HG02678 (cell line): ENCODE data around the gene NUBP2.
"Not testable (repeated sequence)": the region's sequence is repeated elsewhere in the genome, so short reads cannot be mapped to it uniquely, and the experiment has no call there.

Source experiments
- ATAC-seq: cut with Tn5 transposase; IDR thresholded peaks from one replicate; pipeline ENCODE4 v1.9.1; 2021; ENCODE audit warnings: mild to moderate bottlenecking, moderate library complexity; ENCODE audit not compliant: unreplicated experiment

Gene NUBP2

DNA sequence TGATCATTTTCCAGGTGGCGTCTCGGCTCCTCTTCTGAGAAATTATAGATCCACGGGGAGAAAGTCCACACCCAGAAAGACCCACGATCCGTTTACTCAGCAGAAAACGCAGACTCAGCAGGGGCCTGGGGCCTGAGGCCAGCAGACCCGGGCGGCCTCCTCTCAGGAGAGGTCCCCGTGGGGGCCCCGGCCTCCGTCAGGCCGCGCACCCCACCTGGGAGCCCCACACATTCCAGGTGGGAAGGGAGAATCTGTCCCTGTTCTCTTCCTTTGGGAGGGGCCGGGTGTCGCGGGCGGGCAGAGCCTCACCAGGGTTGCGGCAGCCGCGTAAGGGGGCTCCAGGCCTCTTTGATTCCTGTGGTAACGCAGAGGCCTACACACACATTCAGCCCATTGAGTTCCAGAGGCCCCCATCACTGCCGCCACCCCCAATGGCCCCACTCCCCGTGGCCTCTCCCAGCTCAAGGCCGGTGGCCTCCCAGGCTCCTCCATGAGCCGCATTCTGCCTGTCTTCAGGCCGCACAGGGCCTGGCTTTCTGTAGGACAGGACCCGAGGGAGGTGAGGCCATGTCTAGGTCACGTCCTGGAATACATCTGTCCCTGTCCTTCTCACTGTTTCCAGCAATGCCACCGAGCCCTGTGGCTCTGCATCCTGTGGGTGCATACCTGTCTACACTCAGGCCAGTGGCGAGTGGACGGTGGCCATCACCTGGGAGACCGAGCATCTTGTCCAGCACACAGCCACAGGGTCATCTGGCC lies 12.3 kb downstream of the NUBP2 start:
- no peak for ATAC-seq

DNA sequence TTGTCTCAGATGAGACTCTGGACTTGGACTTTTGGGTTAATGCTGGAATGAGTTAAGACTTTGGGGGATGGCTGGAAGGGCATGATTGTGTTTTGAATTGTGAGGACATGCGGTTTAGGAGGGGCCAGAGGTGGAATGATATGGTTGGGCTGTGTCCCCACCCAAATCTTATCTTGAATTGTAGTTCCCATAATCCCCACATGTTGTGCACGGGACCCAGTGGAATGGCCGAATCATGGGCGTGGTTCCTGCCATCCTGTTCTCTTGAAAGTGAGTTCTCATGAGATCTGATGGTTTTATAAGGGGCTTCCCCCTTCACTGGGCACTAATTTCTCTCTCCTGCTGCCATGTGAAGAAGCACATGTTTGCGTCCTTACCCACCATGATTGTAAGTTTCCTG lies 16.5 kb downstream of the NUBP2 start:
- ATAC-seq = not testable (repeated sequence)

DNA sequence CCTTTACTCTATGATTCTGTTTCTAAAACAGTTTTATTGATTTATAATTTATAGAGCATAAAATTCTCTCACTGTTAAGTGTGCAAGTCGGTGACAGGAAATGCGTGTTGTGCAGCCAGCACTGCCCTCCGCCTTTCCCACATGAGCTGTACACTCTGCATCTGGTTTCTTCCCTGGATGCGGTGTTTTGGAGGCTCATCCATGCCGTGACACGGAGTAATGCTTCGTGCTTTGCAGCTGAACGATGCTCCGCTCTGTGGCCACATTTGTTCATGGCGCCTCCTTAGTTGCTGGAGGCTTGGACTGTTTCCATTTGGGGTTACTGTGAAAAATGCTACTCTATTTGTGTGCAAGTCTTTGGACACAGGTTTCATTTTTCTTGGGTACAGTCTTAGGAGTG lies 17.9 kb downstream of the NUBP2 start:
- ATAC-seq = no peak

GRCh38 chr16:1807626-1808025 lies 24.9 kb downstream of the NUBP2 start:
- no peak for ATAC-seq

- no peak for ATAC-seq
These were observed 25.9 kb downstream of the NUBP2 start for GRCh38 chr16:1808691-1809090.

DNA sequence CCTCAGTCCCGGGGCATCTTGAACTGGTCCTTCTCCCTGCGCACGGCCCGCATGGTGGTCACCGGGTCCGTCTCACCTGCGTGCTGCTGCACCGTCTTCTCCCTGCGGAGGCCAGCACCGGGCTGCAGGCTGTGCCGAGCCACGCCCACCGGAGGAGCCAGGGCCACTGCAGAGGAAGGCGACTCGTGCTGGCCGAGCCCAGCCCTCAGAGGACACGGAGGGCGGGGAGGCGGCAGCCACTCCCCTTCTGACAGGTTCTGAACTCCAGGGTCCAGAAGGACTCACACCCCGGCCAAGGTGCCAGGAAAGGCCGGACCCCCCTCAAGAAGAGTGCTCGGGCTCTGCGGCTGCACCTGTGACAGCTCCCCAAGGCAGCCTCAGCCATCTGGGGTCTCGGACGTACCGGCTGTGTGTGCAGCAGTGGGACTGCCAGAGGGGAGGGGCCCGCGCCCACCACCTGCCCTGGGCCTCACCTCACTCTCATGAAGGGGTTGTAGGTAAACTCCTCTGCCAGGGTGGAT lies 26.6 kb downstream of the NUBP2 start:
- ATAC-seq = no peak

- no peak for ATAC-seq
These were observed 27.3 kb downstream of the NUBP2 start for GRCh38 chr16:1810106-1810505.

DNA sequence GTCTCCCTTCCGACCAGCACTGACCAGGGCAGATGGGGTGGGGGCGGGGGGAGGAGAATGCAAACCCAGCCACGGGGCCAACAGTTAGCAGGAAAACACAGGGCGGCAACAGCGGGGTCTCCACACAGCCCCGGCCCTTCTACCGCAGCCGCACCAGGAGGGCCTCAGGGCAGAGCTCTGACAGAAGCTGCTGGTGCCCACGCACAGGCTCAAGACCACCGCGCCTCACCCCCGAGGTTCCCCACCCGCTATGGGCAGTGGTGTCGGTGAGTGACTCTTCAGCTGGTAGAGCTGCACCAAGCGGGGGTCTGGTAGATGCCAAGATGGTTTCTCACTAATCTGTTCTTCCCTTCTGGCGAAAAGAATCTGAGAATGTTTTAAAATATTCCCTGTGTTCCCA lies 27.8 kb downstream of the NUBP2 start:
- no peak for ATAC-seq

- ATAC-seq = no peak
These were observed 30.0 kb downstream of the NUBP2 start for GRCh38 chr16:1812732-1813163.

DNA sequence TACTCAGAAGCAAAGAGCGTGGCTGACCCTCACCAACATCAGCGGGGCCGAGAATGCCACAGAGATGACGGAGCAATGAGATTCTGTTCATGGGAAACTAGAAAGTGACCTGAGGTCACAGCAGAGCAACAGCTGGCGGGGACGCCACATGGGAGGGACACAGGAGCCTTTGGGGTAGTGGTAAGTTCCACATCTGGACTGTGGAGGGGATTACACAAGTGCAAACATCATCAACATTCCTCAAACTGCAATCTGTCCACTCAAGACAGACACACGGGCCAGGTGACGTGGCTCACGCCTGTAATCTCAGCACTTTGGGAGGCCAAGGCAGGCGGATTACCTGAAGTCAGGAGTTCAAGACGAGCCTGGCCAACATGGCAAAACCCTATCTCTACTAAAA lies 32.7 kb downstream of the NUBP2 start:
- ATAC-seq = no peak

DNA sequence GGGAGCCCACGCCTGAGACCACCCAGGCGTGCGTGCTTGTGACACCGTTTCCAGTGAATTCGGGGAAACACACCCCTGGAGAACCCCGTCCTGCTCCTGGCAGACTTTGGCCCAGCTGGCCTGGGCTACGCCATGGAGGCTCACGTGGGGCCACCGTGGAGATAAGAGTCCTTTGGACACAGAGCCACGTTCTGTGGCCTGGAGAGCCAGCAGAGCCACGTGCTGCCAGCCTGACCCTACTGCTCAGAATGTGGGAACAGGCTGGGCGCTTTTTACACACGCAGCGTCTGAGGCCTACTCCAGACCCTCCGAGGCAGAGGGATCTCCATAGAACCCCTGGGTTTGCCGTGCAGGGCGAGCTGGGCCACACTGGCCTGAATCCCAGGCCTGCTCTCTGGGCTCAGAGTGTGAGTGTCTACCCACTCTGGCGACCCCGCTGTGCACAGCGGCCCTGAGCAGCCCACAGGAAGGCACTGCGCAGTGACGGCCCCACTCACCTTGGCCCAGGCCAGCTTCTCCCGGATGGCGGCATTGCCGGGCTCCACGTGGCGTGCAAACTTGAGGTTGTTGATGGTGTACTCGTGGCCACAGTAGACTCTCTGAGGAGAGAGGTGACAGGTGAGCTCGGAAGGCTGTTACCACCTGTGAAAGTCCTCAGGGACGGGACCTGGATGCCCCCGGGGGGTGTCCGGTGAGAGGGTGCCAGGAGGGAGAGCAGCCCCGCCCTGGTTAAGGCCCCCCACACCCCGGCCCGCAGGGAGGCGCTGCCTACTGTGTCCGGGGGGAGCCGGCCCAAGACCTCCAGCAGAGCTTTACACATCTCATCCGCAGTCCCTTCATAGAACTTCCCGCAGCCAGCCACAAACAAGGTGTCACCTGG lies 33.9 kb downstream of the NUBP2 start:
- no peak for ATAC-seq

GRCh38 chr16:1817276-1817589 lies 34.5 kb downstream of the NUBP2 start:
- ATAC-seq = no peak

GRCh38 chr16:1817716-1818115 lies 35.0 kb downstream of the NUBP2 start:
- ATAC-seq = no peak

GRCh38 chr16:1818204-1818872 lies 35.6 kb downstream of the NUBP2 start:
- no peak for ATAC-seq

- no peak for ATAC-seq
These were observed 36.2 kb downstream of the NUBP2 start for GRCh38 chr16:1818873-1819525.

DNA sequence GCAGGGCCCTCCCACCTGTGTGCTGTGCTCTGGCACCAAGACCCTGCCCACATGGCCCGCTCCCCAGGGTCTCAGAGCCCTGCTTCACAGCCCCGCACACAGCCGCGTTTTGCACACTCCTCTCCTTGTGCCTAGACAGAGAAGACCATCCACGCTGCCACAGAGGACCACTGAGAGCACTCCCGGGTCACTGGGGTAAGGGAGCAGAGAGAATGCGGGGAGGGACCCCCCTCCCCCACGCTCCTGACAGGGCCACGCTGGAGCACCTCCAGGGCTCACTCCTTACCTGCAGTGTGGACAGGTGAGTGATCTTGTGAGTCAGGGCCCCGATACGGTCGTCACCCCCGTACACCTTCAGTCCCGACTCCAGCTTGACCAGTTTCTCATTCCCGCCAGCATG lies 36.9 kb downstream of the NUBP2 start:
- ATAC-seq = no peak

DNA sequence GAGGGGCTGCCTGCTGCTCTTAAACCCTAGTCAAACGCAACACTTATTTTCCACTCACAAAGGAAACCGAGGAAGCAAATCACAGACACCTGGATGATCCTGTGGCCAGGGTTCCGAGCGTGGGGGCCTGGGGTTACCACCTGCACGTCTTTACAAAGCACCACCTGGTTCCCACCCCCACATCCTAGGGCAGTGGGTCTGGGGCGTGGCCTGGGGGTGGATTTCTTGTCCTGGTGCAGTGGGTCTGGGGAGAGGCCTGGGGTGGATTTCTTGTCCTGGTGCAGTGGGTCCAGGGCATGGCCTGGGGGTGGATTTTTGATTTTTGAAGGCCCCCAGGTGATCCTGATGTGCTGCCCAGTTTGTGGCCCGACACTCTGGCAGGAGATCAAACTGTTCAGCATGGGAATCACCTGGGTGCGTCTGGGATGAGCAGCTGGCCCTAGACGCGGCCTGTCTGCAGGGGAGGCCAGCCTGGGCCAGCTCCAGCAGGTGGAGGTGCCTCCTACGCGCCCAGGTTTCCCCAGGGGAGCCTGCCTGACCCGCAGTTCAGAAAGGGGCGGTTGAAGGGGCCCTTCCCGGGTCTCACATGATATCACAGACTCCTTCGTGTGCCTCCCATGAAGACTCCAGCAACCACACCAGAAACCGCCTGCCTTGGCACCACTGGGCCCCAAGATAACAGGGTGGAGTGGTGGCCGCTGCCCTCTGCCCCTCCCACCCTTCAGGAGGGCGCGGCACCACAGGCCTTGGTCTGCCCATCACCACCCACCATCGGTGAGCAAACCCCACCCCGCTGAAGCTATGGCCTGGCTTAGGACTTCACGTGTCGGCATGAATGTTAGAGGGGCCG lies 37.6 kb downstream of the NUBP2 start:
- no peak for ATAC-seq

GRCh38 chr16:1820946-1821290 lies 38.2 kb downstream of the NUBP2 start:
- no peak for ATAC-seq

GRCh38 chr16:1821861-1822611 lies 39.3 kb downstream of the NUBP2 start:
- no peak for ATAC-seq

DNA sequence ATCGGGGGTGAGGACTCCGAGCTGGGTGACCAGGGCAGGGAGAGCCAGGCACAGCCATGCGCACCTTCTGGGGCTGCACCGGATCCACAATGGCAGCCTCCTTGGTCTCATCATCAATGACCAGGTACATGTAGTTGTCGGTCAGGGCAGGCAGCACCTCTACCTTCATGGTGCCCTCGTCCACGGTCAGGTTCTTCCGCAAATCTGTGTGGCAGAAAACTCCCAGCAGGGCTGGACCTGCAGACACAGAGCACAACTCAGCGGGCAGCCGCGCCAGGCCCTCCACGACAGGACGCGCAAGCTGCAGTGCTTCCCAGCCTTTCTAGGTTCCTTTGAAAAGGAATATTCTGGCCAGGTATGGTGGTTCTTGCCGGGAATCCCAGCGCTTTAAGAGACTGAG lies 40.0 kb downstream of the NUBP2 start:
- no peak for ATAC-seq
